ENCODE data around the gene PCDHB15.
"Not testable (repeated sequence)": the region's sequence is repeated elsewhere in the genome, so short reads cannot be mapped to it uniquely, and the experiment has no call there.

Gene PCDHB15

DNA sequence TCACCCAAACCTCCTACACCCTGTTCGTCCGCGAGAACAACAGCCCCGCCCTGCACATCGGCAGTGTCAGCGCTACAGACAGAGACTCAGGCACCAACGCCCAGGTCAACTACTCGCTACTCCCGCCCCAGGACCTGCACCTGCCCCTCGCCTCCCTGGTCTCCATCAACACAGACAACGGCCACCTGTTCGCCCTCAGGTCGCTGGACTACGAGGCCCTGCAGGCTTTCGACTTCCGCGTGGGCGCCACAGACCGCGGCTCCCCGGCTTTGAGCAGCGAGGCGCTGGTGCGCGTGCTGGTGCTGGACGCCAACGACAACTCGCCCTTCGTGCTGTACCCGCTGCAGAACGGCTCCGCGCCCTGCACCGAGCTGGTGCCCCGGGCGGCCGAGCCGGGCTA lies 44.1 kb upstream of the PCDHB15 start:
- H3K9me3 ChIP-seq (ENCODE audit: control insufficient read depth, insufficient read depth, low read depth, low read length); H3K4me3 ChIP-seq (ENCODE audit: low read depth, low read length); H3K36me3 ChIP-seq (ENCODE audit: control insufficient read depth in 2 of 2, insufficient read depth in 1 of 2, low read length in 2 of 2); H3K27ac ChIP-seq (ENCODE audit: extremely low read depth, low read depth, low read length); H3K4me1 ChIP-seq (ENCODE audit: control insufficient read depth, insufficient read depth, low read length); POLR2A ChIA-PET; CTCF ChIA-PET: not testable (repeated sequence)

DNA sequence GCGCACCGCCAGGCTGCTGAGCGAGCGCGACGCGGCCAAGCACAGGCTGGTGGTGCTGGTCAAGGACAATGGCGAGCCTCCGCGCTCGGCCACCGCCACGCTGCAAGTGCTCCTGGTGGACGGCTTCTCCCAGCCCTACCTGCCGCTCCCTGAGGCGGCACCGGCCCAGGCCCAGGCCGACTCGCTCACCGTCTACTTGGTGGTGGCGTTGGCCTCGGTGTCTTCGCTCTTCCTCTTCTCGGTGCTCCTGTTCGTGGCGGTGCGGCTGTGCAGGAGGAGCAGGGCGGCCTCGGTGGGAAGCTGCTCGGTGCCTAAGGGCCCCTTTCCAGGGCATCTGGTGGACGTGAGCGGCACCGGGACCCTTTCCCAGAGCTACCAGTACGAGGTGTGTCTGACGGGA lies 43.5 kb upstream of the PCDHB15 start:
- H3K4me1 ChIP-seq (ENCODE audit: control insufficient read depth, insufficient read depth, low read length); H3K27ac ChIP-seq (ENCODE audit: extremely low read depth, low read depth, low read length); H3K36me3 ChIP-seq (ENCODE audit: control insufficient read depth in 2 of 2, insufficient read depth in 1 of 2, low read length in 2 of 2); H3K4me3 ChIP-seq (ENCODE audit: low read depth, low read length); H3K9me3 ChIP-seq (ENCODE audit: control insufficient read depth, insufficient read depth, low read depth, low read length); POLR2A ChIA-PET: not testable (repeated sequence)
- CTCF ChIA-PET, result interaction anchor here (0.6 to 0.7 kb wide), 2 partner anchors 69 to 323 kb away, joined by 3 to 4 read pairs; no protein-coding TSS in a partner anchor

DNA sequence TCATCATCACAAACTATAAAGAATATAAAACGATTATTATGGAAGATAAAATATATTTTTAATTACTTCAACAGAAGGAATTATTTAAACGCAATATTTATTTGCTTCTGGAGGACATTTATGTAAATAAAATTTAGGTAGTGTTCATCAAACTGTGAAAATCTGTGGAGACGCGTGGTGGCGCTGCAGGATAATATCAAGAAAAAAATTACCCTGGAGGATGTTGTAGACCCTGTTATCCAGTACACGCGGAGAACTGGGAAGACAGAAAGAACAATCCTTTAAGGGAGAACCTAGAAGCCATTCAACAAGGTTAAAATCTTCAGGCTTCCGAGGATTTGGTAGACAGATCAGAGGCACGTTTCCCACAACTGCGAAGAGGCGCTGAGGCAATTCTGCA lies 36.7 kb upstream of the PCDHB15 start, which contains the start of gene PCDHB12:
Gene PCDHB12 (plus strand): TSS at position 242 of the 400 bp plus-strand sequence. CDS start 189 bp downstream, outside the sequence.
- no peaks in the 10 kb centered on the region for H3K4me1 ChIP-seq (ENCODE audit: control insufficient read depth, insufficient read depth, low read length)
- TF ChIP-seq TCF7L2 (IDR thresholded peaks at IDR 0.05; ENCODE audit: borderline replicate concordance, low read depth, low read length), result no peak
- no peak for TF ChIP-seq ZNF561 (tag by site-specific recombination; IDR thresholded peaks at IDR 0.05; ENCODE audit: borderline replicate concordance)
- peak; percentile 16; the same call in 1 of the 2 replicates for TF ChIP-seq ZNF654 (tag by site-specific recombination; IDR thresholded peaks at IDR 0.05; ENCODE audit: low read depth)
- TF ChIP-seq, protein P1, sequence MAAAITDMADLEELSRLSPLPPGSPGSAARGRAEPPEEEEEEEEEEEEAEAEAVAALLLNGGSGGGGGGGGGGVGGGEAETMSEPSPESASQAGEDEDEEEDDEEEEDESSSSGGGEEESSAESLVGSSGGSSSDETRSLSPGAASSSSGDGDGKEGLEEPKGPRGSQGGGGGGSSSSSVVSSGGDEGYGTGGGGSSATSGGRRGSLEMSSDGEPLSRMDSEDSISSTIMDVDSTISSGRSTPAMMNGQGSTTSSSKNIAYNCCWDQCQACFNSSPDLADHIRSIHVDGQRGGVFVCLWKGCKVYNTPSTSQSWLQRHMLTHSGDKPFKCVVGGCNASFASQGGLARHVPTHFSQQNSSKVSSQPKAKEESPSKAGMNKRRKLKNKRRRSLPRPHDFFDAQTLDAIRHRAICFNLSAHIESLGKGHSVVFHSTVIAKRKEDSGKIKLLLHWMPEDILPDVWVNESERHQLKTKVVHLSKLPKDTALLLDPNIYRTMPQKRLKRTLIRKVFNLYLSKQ (tag by site-specific recombination; IDR thresholded peaks at IDR 0.05; ENCODE audit: borderline replicate concordance), result no peak
- TF ChIP-seq, protein P2, sequence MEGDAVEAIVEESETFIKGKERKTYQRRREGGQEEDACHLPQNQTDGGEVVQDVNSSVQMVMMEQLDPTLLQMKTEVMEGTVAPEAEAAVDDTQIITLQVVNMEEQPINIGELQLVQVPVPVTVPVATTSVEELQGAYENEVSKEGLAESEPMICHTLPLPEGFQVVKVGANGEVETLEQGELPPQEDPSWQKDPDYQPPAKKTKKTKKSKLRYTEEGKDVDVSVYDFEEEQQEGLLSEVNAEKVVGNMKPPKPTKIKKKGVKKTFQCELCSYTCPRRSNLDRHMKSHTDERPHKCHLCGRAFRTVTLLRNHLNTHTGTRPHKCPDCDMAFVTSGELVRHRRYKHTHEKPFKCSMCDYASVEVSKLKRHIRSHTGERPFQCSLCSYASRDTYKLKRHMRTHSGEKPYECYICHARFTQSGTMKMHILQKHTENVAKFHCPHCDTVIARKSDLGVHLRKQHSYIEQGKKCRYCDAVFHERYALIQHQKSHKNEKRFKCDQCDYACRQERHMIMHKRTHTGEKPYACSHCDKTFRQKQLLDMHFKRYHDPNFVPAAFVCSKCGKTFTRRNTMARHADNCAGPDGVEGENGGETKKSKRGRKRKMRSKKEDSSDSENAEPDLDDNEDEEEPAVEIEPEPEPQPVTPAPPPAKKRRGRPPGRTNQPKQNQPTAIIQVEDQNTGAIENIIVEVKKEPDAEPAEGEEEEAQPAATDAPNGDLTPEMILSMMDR (tag by site-specific recombination; IDR thresholded peaks at IDR 0.05), result no peak
- no peak for TF ChIP-seq ZFHX2 (tag by site-specific recombination; conservative IDR thresholded peaks at IDR 0.05)
- no peak within 1 kb of the TSS for H3K4me3 ChIP-seq (ENCODE audit: low read depth, low read length)
- ChIA-PET CTCF (interaction anchor here (0.7 to 1.3 kb wide), 5 partner anchors 9 to 711 kb away, joined by 3 to 7 read pairs (median 5); partner anchors contain the start of genes PCDHA11 and PCDHB11), POLR2A (no interaction called here)
- no peaks in the 10 kb centered on the region for H3K36me3 ChIP-seq (ENCODE audit: control insufficient read depth in 2 of 2, insufficient read depth in 1 of 2, low read length in 2 of 2)
- H3K9me3 ChIP-seq (ENCODE audit: control insufficient read depth, insufficient read depth, low read depth, low read length), result no peaks in the 10 kb centered on the region; the same call in 1 of the 2 replicates
- H3K27ac ChIP-seq (ENCODE audit: extremely low read depth, low read depth, low read length), result no peak within 1 kb of the TSS

DNA sequence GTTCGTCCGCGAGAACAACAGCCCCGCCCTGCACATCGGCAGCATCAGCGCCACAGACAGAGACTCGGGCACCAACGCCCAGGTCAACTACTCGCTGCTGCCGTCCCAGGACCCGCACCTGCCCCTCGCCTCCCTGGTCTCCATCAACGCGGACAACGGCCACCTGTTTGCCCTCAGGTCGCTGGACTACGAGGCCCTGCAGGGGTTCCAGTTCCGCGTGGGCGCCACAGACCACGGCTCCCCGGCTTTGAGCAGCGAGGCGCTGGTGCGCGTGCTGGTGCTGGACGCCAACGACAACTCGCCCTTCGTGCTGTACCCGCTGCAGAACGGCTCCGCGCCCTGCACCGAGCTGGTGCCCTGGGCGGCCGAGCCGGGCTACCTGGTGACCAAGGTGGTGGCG lies 34.9 kb upstream of the PCDHB15 start:
- POLR2A ChIA-PET; H3K27ac ChIP-seq (ENCODE audit: extremely low read depth, low read depth, low read length); H3K36me3 ChIP-seq (ENCODE audit: control insufficient read depth in 2 of 2, insufficient read depth in 1 of 2, low read length in 2 of 2); CTCF ChIA-PET; H3K9me3 ChIP-seq (ENCODE audit: control insufficient read depth, insufficient read depth, low read depth, low read length); H3K4me3 ChIP-seq (ENCODE audit: low read depth, low read length); H3K4me1 ChIP-seq (ENCODE audit: control insufficient read depth, insufficient read depth, low read length): not testable (repeated sequence)

DNA sequence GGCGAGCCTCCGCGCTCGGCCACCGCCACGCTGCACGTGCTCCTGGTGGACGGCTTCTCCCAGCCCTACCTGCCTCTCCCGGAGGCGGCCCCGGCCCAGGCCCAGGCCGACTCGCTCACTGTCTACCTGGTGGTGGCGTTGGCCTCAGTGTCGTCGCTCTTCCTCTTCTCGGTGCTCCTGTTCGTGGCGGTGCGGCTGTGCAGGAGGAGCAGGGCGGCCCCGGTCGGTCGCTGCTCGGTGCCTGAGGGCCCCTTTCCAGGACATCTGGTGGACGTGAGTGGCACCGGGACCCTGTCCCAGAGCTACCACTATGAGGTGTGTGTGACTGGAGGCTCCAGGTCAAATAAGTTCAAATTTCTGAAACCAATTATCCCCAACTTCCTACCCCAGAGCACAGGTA lies 34.3 kb upstream of the PCDHB15 start:
- not testable (repeated sequence) for H3K9me3 ChIP-seq (ENCODE audit: control insufficient read depth, insufficient read depth, low read depth, low read length)

DNA sequence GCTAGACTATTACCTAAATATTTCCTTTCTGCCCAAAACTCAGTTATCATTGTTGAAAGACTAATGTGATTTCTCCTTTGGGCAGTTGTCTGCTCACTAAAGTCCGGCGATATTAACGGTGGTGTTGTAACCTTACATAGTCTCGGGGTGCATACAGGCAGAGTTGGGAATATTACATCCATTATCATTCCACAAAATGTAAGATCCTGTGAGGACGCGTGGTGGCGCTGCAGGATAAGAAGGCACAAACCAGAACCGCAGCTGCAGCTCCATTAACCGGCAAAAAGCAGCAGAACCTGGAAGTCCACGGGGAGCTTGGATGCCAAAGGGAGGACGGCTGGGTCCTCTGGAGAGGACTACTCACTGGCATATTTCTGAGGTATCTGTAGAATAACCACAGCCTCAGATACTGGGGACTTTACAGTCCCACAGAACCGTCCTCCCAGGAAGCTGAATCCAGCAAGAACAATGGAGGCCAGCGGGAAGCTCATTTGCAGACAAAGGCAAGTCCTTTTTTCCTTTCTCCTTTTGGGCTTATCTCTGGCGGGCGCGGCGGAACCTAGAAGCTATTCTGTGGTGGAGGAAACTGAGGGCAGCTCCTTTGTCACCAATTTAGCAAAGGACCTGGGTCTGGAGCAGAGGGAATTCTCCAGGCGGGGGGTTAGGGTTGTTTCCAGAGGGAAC lies 31.4 kb upstream of the PCDHB15 start, which contains the start of gene PCDHB13:
Gene PCDHB13 (plus strand): TSS at position 264 of the 684 bp plus-strand sequence. CDS start 205 bp downstream, at position 469.
- POLR2A ChIA-PET; H3K9me3 ChIP-seq (ENCODE audit: control insufficient read depth, insufficient read depth, low read depth, low read length); H3K36me3 ChIP-seq (ENCODE audit: control insufficient read depth in 2 of 2, insufficient read depth in 1 of 2, low read length in 2 of 2); H3K27ac ChIP-seq (ENCODE audit: extremely low read depth, low read depth, low read length); H3K4me3 ChIP-seq (ENCODE audit: low read depth, low read length); H3K4me1 ChIP-seq (ENCODE audit: control insufficient read depth, insufficient read depth, low read length): not testable (repeated sequence)
- CTCF ChIA-PET, result interaction anchor here (0.7 to 1.7 kb wide), 8 partner anchors 18 to 357 kb away, joined by 3 to 6 read pairs (median 3); partner anchors contain the start of gene PCDHB16
- peak; percentile 64 for TF ChIP-seq ZNF654 (tag by site-specific recombination; IDR thresholded peaks at IDR 0.05; ENCODE audit: low read depth)
- TF ChIP-seq ZNF660 (tag by site-specific recombination; IDR thresholded peaks at IDR 0.05), result 0 out of 2 replicates have a peak, but pooled peaks have one; percentile 22

More for the DNA sequence above, 34.3 kb upstream of the PCDHB15 start:
- H3K4me1 ChIP-seq (ENCODE audit: control insufficient read depth, insufficient read depth, low read length); H3K27ac ChIP-seq (ENCODE audit: extremely low read depth, low read depth, low read length); POLR2A ChIA-PET; H3K4me3 ChIP-seq (ENCODE audit: low read depth, low read length); H3K36me3 ChIP-seq (ENCODE audit: control insufficient read depth in 2 of 2, insufficient read depth in 1 of 2, low read length in 2 of 2); CTCF ChIA-PET: not testable (repeated sequence)

DNA sequence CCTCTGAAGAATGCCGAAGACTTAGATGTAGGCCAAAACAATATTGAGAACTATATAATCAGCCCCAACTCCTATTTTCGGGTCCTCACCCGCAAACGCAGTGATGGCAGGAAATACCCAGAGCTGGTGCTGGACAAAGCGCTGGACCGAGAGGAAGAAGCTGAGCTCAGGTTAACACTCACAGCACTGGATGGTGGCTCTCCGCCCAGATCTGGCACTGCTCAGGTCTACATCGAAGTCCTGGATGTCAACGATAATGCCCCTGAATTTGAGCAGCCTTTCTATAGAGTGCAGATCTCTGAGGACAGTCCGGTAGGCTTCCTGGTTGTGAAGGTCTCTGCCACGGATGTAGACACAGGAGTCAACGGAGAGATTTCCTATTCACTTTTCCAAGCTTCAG lies 30.6 kb upstream of the PCDHB15 start:
- POLR2A ChIA-PET; H3K9me3 ChIP-seq (ENCODE audit: control insufficient read depth, insufficient read depth, low read depth, low read length); H3K4me1 ChIP-seq (ENCODE audit: control insufficient read depth, insufficient read depth, low read length); H3K27ac ChIP-seq (ENCODE audit: extremely low read depth, low read depth, low read length); H3K4me3 ChIP-seq (ENCODE audit: low read depth, low read length); H3K36me3 ChIP-seq (ENCODE audit: control insufficient read depth in 2 of 2, insufficient read depth in 1 of 2, low read length in 2 of 2): not testable (repeated sequence)
- CTCF ChIA-PET, result interaction anchor here (0.8 to 1.1 kb wide), 2 partner anchors 9 to 32 kb away, joined by 3 read pairs; partner anchors contain the start of genes PCDHB14 and PCDHB16

DNA sequence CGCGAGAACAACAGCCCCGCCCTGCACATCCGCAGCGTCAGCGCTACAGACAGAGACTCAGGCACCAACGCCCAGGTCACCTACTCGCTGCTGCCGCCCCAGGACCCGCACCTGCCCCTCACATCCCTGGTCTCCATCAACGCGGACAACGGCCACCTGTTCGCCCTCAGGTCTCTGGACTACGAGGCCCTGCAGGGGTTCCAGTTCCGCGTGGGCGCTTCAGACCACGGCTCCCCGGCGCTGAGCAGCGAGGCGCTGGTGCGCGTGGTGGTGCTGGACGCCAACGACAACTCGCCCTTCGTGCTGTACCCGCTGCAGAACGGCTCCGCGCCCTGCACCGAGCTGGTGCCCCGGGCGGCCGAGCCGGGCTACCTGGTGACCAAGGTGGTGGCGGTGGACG lies 29.7 kb upstream of the PCDHB15 start:
- H3K36me3 ChIP-seq (ENCODE audit: control insufficient read depth in 2 of 2, insufficient read depth in 1 of 2, low read length in 2 of 2); H3K4me3 ChIP-seq (ENCODE audit: low read depth, low read length); H3K4me1 ChIP-seq (ENCODE audit: control insufficient read depth, insufficient read depth, low read length); H3K27ac ChIP-seq (ENCODE audit: extremely low read depth, low read depth, low read length); H3K9me3 ChIP-seq (ENCODE audit: control insufficient read depth, insufficient read depth, low read depth, low read length); POLR2A ChIA-PET: not testable (repeated sequence)
- CTCF ChIA-PET, result interaction anchor here (0.5 to 0.8 kb wide), 2 partner anchors 8 to 79 kb away, joined by 3 to 4 read pairs; partner anchors contain the start of gene PCDHB14

Measured in HEK293 (cell line).